Measurements from ENCODE around the gene SARS1. TPM values are rescaled to one million over a fixed set of nuclear protein-coding genes. Genes with fewer than 3 reads are reported as not detected.
"Not testable (repeated sequence)": the region's sequence is repeated elsewhere in the genome, so short reads cannot be mapped to it uniquely, and the experiment has no call there.

Gene SARS1
- total RNA-seq, 1 experiment from 2014 or later = 492 TPM

DNA sequence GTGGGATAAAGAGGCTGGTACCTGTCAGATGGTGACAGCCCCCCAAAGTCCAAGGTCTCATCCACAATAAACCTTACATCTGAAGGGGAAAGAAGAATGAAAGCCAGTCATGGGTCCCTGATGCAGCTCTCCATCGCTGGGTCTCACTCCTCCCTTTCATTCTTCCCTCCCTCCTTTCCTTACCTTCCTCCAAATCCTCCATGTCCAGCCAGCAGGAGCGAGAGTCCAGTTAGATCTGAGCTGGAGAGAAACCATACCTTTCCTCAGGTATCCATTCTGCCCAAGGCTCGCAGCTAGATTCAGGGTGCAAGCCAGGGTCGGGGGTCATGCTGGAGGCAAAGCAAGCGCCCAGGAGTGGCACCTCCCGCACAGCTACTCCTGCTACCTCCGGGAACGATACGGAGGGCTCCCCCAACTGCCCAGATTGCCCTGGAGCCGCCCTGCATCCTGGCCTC, 68.8 kb downstream of the SARS1 start:
- peak overlapping the region; percentile 100 for H3K4me3 Mint-ChIP-seq (ENCODE audit: unreplicated experiment)
- TF ChIP-seq, protein P1, sequence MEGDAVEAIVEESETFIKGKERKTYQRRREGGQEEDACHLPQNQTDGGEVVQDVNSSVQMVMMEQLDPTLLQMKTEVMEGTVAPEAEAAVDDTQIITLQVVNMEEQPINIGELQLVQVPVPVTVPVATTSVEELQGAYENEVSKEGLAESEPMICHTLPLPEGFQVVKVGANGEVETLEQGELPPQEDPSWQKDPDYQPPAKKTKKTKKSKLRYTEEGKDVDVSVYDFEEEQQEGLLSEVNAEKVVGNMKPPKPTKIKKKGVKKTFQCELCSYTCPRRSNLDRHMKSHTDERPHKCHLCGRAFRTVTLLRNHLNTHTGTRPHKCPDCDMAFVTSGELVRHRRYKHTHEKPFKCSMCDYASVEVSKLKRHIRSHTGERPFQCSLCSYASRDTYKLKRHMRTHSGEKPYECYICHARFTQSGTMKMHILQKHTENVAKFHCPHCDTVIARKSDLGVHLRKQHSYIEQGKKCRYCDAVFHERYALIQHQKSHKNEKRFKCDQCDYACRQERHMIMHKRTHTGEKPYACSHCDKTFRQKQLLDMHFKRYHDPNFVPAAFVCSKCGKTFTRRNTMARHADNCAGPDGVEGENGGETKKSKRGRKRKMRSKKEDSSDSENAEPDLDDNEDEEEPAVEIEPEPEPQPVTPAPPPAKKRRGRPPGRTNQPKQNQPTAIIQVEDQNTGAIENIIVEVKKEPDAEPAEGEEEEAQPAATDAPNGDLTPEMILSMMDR (IDR thresholded peaks at IDR 0.05; ENCODE audit: unreplicated experiment) = no peak
- intact Hi-C loops (cut with micrococcal nuclease) = no loop called here
- H3K36me3 Mint-ChIP-seq (ENCODE audit: insufficient read depth, unreplicated experiment) = no peaks in the 10 kb centered on the region
- H3K27me3 Mint-ChIP-seq (ENCODE audit: insufficient read depth, unreplicated experiment) = no peaks in the 10 kb centered on the region
- H3K27ac Mint-ChIP-seq (ENCODE audit: low read depth, unreplicated experiment) = peak overlapping the region; percentile 96
- no peak for DNase-seq (ENCODE audit: unreplicated experiment)
- peaks cover 27% of the 10 kb centered on the region for H3K4me1 Mint-ChIP-seq (ENCODE audit: insufficient read depth, unreplicated experiment)
- CTCF ChIA-PET = interaction anchor here (0.6 to 2.5 kb wide), 21 partner anchors 13 to 491 kb away, joined by 3 to 31 read pairs (median 3); partner anchors contain the start of gene SORT1
- POLR2A ChIA-PET = interaction anchor here (0.6 to 2.9 kb wide), 23 partner anchors 9 to 435 kb away, joined by 3 to 35 read pairs (median 4); partner anchors contain the start of genes GNAI3, PSMA5 and SORT1
- H3K9me3 Mint-ChIP-seq (ENCODE audit: unreplicated experiment) = no peaks in the 10 kb centered on the region
- BruUV-seq (replicated peaks) = no TSS peak

DNA sequence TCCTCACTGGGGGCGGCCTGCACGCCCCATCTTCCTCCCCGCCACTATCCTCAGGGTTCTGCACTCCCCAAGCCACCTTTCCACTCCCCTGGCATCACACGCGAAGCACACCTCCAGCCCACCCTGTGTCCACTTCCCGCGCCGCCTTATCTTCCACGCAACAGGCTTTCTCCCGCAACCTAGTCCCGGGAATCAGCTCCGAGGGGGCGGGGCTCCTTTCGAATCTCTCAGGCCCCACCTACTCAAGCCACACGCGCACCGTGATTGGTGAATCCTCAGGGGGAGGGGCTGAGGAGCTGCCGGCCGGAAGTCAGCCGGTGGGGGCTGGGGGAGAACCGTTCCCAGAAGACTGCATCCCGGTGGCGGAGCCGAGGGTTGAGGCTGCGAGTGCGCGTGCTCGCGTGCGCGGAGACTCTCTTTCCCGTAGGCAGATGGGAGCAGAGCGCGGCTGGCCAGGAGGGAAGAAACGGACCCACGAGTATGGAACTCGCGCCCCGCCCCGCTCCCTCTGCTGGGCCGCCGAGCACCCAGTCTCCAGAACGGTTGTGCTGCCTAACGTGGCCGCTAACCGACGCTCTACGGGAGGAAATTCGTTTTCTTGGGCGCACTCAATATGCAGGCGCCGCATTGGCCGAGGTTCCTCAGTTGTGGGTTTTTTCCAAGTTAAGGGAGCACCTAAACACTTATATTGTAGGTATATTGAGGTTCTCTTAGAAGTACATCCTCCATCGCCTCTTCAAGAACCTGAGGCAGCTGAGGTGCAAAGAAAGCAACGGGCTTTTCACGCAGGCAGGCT, 69.4 kb downstream of the SARS1 start, which contains the start of gene PSRC1:
TSS of gene PSRC1 (minus strand) at position 194 of the 796 bp plus-strand sequence.
- H3K27me3 Mint-ChIP-seq (ENCODE audit: insufficient read depth, unreplicated experiment) = no peaks in the 10 kb centered on the region
- H3K36me3 Mint-ChIP-seq (ENCODE audit: insufficient read depth, unreplicated experiment) = no peaks in the 10 kb centered on the region
- peaks cover 27% of the 10 kb centered on the region for H3K4me1 Mint-ChIP-seq (ENCODE audit: insufficient read depth, unreplicated experiment)
- intact Hi-C loops (cut with micrococcal nuclease) = loop anchor here (1.0 kb wide), 1 partner anchor 20 kb away; no protein-coding TSS in a partner anchor
- ChIA-PET CTCF (interaction anchor here (0.6 to 2.5 kb wide), 24 partner anchors 13 to 491 kb away, joined by 3 to 31 read pairs (median 3); partner anchors contain the start of gene SORT1), POLR2A (interaction anchor here (0.6 to 2.9 kb wide), 23 partner anchors 10 to 435 kb away, joined by 3 to 35 read pairs (median 4); partner anchors contain the start of genes GNAI3, PSMA5 and SORT1)
- peak within 1 kb of the TSS; percentile 96 for H3K27ac Mint-ChIP-seq (ENCODE audit: low read depth, unreplicated experiment)
- peak within 1 kb of the TSS; percentile 100 for H3K4me3 Mint-ChIP-seq (ENCODE audit: unreplicated experiment)
- TF ChIP-seq, protein P1 (IDR thresholded peaks at IDR 0.05; ENCODE audit: unreplicated experiment) = peak; percentile 22
- TSS peak; percentile 79 for BruUV-seq (replicated peaks)
- DNase-seq (ENCODE audit: unreplicated experiment) = peak; percentile 96
- no peaks in the 10 kb centered on the region for H3K9me3 Mint-ChIP-seq (ENCODE audit: unreplicated experiment)

DNA sequence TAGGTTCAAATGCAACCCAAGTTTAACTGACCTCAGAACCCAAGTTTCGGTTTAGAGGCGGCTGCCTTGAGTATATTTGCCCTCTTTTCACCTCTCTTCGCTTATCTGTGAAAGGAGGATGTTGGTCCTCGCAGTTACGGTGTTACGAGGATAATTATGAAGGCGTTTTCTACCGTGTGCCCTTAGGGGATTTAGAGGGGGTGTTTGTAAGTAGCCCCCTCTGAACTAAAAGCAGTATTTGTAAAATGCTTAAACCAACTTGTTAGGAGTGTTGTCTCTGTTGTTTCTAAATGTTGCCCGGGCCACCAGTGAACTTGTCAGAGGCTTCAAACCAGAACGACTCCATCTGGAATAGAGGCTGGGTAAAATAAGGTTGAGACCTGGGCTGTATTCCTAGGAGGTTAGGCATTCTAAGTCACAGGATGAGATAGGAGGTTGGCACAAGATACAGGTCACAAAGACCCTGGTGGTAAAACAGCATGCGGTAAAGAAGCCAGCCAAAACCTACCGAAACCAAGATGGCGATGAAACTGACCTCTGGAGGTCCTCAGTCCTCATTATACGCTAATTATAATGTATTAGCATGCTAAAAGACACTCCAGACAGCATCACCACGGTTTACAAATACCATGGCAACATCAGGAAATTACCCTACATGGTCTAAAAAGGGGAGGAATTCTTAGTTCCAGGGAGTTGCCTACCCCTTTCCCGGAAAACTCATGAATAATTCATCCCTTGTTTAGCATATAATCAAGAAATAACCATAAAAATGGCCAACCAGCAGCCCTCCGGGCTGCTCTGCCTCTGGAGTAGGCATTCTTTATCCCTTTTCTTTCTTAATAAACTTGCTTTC, 70.3 kb downstream of the SARS1 start:
- POLR2A ChIA-PET = interaction anchor here (1.5 to 2.8 kb wide), 6 partner anchors 11 to 265 kb away, joined by 3 to 35 read pairs (median 6); partner anchors contain the start of gene GNAI3

DNA sequence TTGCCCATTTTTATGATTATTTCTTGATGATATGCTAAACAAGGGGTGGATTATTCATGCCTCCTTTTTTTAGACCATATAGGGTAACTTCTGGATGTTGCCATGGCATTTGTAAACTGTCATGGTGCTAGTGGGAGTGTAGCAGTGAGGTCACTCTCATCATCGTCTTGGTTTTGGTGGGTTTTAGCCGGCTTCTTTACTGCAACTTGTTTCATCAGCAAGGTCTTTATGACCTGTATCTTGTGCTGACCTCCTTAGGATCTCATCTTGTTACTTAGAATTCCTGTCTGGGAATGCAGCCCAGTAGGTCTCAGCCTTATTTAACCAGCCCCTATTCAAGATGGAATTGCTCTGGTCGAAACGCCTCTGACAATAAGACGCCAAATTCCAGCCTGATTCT, 73.0 kb downstream of the SARS1 start:
- POLR2A ChIA-PET = interaction anchor here (1.5 kb wide), 1 partner anchor 46 kb away, joined by 3 read pairs; no protein-coding TSS in a partner anchor
- CTCF ChIA-PET; BruUV-seq (replicated peaks); H3K27ac Mint-ChIP-seq (ENCODE audit: low read depth, unreplicated experiment); H3K27me3 Mint-ChIP-seq (ENCODE audit: insufficient read depth, unreplicated experiment); intact Hi-C loops (cut with micrococcal nuclease); H3K36me3 Mint-ChIP-seq (ENCODE audit: insufficient read depth, unreplicated experiment); H3K9me3 Mint-ChIP-seq (ENCODE audit: unreplicated experiment); DNase-seq (ENCODE audit: unreplicated experiment); H3K4me3 Mint-ChIP-seq (ENCODE audit: unreplicated experiment): not testable (repeated sequence)
- peaks cover 17% of the 10 kb centered on the region for H3K4me1 Mint-ChIP-seq (ENCODE audit: insufficient read depth, unreplicated experiment)

More for the DNA sequence above, 70.3 kb downstream of the SARS1 start:
- CTCF ChIA-PET = interaction anchor here (0.7 to 2.5 kb wide), 5 partner anchors 68 to 115 kb away, joined by 3 to 31 read pairs (median 3); partner anchors contain the start of gene SORT1
- H3K4me1 Mint-ChIP-seq (ENCODE audit: insufficient read depth, unreplicated experiment) = peaks cover 27% of the 10 kb centered on the region
- intact Hi-C loops (cut with micrococcal nuclease) = loop anchor here (1.0 kb wide), 1 partner anchor 21 kb away; no protein-coding TSS in a partner anchor
- no peaks in the 10 kb centered on the region for H3K9me3 Mint-ChIP-seq (ENCODE audit: unreplicated experiment)
- TF ChIP-seq, protein P1 (IDR thresholded peaks at IDR 0.05; ENCODE audit: unreplicated experiment) = no peak
- no TSS peak for BruUV-seq (replicated peaks)
- peak overlapping the region; percentile 100 for H3K4me3 Mint-ChIP-seq (ENCODE audit: unreplicated experiment)
- H3K27ac Mint-ChIP-seq (ENCODE audit: low read depth, unreplicated experiment) = peak overlapping the region; percentile 96
- DNase-seq (ENCODE audit: unreplicated experiment) = no peak
- no peaks in the 10 kb centered on the region for H3K27me3 Mint-ChIP-seq (ENCODE audit: insufficient read depth, unreplicated experiment)
- H3K36me3 Mint-ChIP-seq (ENCODE audit: insufficient read depth, unreplicated experiment) = no peaks in the 10 kb centered on the region

All from MCF 10A (cell line).